IPS-20b (cell line): ENCODE results near the gene SYNJ2.

Source experiments
- H3K27ac ChIP-seq: one replicate; pipeline ENCODE4 v1.5.1; 2013; ENCODE audit warnings: low read length
- H3K27me3 ChIP-seq: 2 replicates; pipeline ENCODE4 v1.6.1; 2013; ENCODE audit warnings: mild to moderate bottlenecking, low read length, inconsistent platforms; ENCODE audit not compliant: insufficient read depth
- H3K36me3 ChIP-seq: 2 replicates; pipeline ENCODE4 v1.6.1; 2013; ENCODE audit warnings: low read depth, mild to moderate bottlenecking, inconsistent platforms, low read length, moderate library complexity; ENCODE audit not compliant: insufficient read depth
- H3K4me1 ChIP-seq: 2 replicates; pipeline ENCODE4 v1.6.1; 2013; ENCODE audit warnings: mild to moderate bottlenecking, control low read depth, inconsistent platforms, low read length, moderate library complexity; ENCODE audit not compliant: insufficient read depth
- H3K4me3 ChIP-seq: 2 replicates; pipeline ENCODE4 v1.5.1; 2013; ENCODE audit warnings: mild to moderate bottlenecking, low read length, inconsistent platforms
- H3K9ac ChIP-seq: 2 replicates; pipeline ENCODE4 v1.6.1; 2013; ENCODE audit warnings: low read depth, mild to moderate bottlenecking, inconsistent platforms, low read length, moderate library complexity
- H3K9me3 ChIP-seq: 2 replicates; pipeline ENCODE4 v1.6.1; 2013; ENCODE audit warnings: mild to moderate bottlenecking, low read depth, low read length, inconsistent platforms; ENCODE audit not compliant: insufficient read depth

Gene SYNJ2

GRCh38 chr6:157984128-157984527 lies 2.5 kb downstream of the SYNJ2 start:
- H3K4me3 ChIP-seq, result no peak overlapping the region
- no peak overlapping the region for H3K27ac ChIP-seq
- no peaks in the 10 kb centered on the region for H3K9me3 ChIP-seq
- H3K36me3 ChIP-seq, result no peaks in the 10 kb centered on the region
- no peak overlapping the region for H3K9ac ChIP-seq
- H3K4me1 ChIP-seq, result peaks cover 25% of the 10 kb centered on the region
- H3K27me3 ChIP-seq, result peaks cover 27% of the 10 kb centered on the region

GRCh38 chr6:157984686-157985225 lies 3.1 kb downstream of the SYNJ2 start:
- Histone ChIP-seq H3K9ac (no peak overlapping the region), H3K27ac (no peak overlapping the region), H3K4me1 (peaks cover 25% of the 10 kb centered on the region)

GRCh38 chr6:157985378-157986155 lies 3.9 kb downstream of the SYNJ2 start:
- Histone ChIP-seq H3K9me3 (no peaks in the 10 kb centered on the region), H3K4me1 (peaks cover 25% of the 10 kb centered on the region), H3K4me3 (peak overlapping the region; percentile 5; the same call in 1 of the 2 replicates)

More at GRCh38 chr6:157984686-157985225, 3.1 kb downstream of the SYNJ2 start:
- H3K27me3 ChIP-seq, result peaks cover 22% of the 10 kb centered on the region
- H3K4me3 ChIP-seq, result peak overlapping the region; percentile 5; the same call in 1 of the 2 replicates
- H3K36me3 ChIP-seq, result no peaks in the 10 kb centered on the region
- H3K9me3 ChIP-seq, result no peaks in the 10 kb centered on the region

GRCh38 chr6:157987788-157988699 lies 6.4 kb downstream of the SYNJ2 start:
- no peak overlapping the region for H3K27ac ChIP-seq
- H3K4me1 ChIP-seq, result peaks cover 22% of the 10 kb centered on the region

More at GRCh38 chr6:157985378-157986155, 3.9 kb downstream of the SYNJ2 start:
- Histone ChIP-seq H3K9ac (peak overlapping the region; percentile 46; the same call in 1 of the 2 replicates), H3K36me3 (no peaks in the 10 kb centered on the region), H3K27ac (peak overlapping the region; percentile 39), H3K27me3 (peaks cover 13% of the 10 kb centered on the region)

GRCh38 chr6:157988700-157989063 lies 7.0 kb downstream of the SYNJ2 start:
- no peaks in the 10 kb centered on the region for H3K9me3 ChIP-seq
- no peak overlapping the region for H3K9ac ChIP-seq
- no peaks in the 10 kb centered on the region for H3K27me3 ChIP-seq
- no peaks in the 10 kb centered on the region for H3K36me3 ChIP-seq
- H3K4me1 ChIP-seq, result peaks cover 18% of the 10 kb centered on the region
- H3K27ac ChIP-seq, result no peak overlapping the region
- no peak overlapping the region for H3K4me3 ChIP-seq

More at GRCh38 chr6:157987788-157988699, 6.4 kb downstream of the SYNJ2 start:
- H3K4me3 ChIP-seq, result no peak overlapping the region
- no peaks in the 10 kb centered on the region for H3K9me3 ChIP-seq
- H3K36me3 ChIP-seq, result no peaks in the 10 kb centered on the region
- H3K27me3 ChIP-seq, result no peaks in the 10 kb centered on the region
- no peak overlapping the region for H3K9ac ChIP-seq

- H3K4me3 ChIP-seq, result no peak overlapping the region
- no peak overlapping the region for H3K27ac ChIP-seq
- peaks cover 16% of the 10 kb centered on the region for H3K4me1 ChIP-seq
- H3K9me3 ChIP-seq, result no peaks in the 10 kb centered on the region
- no peaks in the 10 kb centered on the region for H3K27me3 ChIP-seq
- no peak overlapping the region for H3K9ac ChIP-seq
- H3K36me3 ChIP-seq, result no peaks in the 10 kb centered on the region
These were observed 8.1 kb downstream of the SYNJ2 start for GRCh38 chr6:157989541-157990289.

- Histone ChIP-seq H3K4me1 (peaks cover 9% of the 10 kb centered on the region), H3K4me3 (no peak overlapping the region), H3K27me3 (no peaks in the 10 kb centered on the region), H3K9ac (no peak overlapping the region), H3K9me3 (no peaks in the 10 kb centered on the region), H3K27ac (no peak overlapping the region), H3K36me3 (no peaks in the 10 kb centered on the region)
These were observed 8.8 kb downstream of the SYNJ2 start for GRCh38 chr6:157990321-157991066.

GRCh38 chr6:157991067-157991432 lies 9.4 kb downstream of the SYNJ2 start:
- H3K36me3 ChIP-seq, result no peaks in the 10 kb centered on the region
- H3K27me3 ChIP-seq, result no peaks in the 10 kb centered on the region
- H3K4me3 ChIP-seq, result no peak overlapping the region
- H3K4me1 ChIP-seq, result peaks cover 3% of the 10 kb centered on the region; the same call in 1 of the 2 replicates
- H3K27ac ChIP-seq, result no peak overlapping the region
- H3K9ac ChIP-seq, result no peak overlapping the region
- no peaks in the 10 kb centered on the region for H3K9me3 ChIP-seq

GRCh38 chr6:157993076-157993475 lies 11.4 kb downstream of the SYNJ2 start:
- H3K9ac ChIP-seq, result no peak overlapping the region
- no peak overlapping the region for H3K4me3 ChIP-seq
- no peaks in the 10 kb centered on the region for H3K9me3 ChIP-seq
- H3K27ac ChIP-seq, result no peak overlapping the region
- no peaks in the 10 kb centered on the region for H3K36me3 ChIP-seq
- peaks cover 9% of the 10 kb centered on the region; the same call in 1 of the 2 replicates for H3K4me1 ChIP-seq
- H3K27me3 ChIP-seq, result no peaks in the 10 kb centered on the region

GRCh38 chr6:157994125-157994795 lies 12.6 kb downstream of the SYNJ2 start:
- Histone ChIP-seq H3K4me3 (no peak overlapping the region), H3K9ac (no peak overlapping the region), H3K4me1 (peaks cover 12% of the 10 kb centered on the region; the same call in 1 of the 2 replicates), H3K27me3 (no peaks in the 10 kb centered on the region), H3K27ac (no peak overlapping the region), H3K36me3 (no peaks in the 10 kb centered on the region), H3K9me3 (no peaks in the 10 kb centered on the region)
